Measurements from ENCODE around the gene SDHB. TPM values are rescaled to one million over a fixed set of nuclear protein-coding genes. Genes with fewer than 3 reads are reported as not detected.
A peak's percentile ranks its signal among the peaks of the same experiment; 100 is the strongest.

SDHB gene
- polyA plus RNA-seq, 1 donor (not counting 4 experiments of a cell fraction or from before 2014, with no cell fraction given): 228 TPM

DNA sequence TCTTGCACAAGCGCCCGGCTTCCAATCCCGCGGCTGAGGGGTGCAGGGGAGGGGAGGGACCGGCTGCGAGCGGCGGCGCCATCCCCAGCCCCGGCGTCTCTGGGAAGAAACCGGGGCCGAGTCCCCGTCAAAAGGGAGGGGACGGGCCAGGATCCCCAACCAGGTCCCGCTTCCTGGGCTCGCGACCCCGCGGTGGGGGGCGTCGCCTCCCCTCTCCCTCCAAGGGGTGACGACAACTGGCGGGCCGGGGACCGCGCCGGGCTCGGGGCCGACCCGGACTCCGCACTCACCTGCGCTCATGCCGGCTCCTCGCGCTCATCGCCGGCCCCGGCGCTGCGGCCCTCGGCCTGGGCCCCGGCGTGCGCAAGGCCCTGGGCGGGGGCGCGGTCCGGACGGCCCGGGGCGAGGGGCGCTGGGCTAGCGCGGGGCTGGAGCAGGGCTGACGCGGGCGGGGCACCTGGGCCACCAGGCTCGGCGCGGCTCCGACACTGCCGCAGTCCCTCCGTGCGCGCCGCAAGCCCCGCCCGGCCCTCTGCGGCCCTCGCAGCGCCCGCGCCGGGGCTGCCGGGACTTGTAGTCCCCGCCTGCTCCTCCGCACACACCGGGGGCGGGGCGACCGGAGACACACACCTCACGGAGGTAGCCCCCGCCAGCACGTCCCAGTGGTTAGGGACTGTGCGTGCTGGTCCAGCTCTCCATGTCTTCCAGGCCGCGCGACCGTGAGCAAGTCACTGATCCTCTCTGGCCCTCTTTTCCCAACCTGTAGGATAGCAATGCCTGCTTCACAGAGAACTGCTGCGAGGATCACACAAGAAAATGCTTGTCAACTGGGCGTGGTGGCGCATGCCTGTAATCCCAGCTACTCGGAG, 42.2 kb downstream of the SDHB start, which contains the start of gene ATP13A2:
ATP13A2 (minus strand) TSS at position 490 of the 869 bp plus-strand sequence; CDS start at position 300, 190 bp downstream.
- Histone ChIP-seq H2AFZ (ENCODE audit: control insufficient read depth, low read length) (peak within 1 kb of the TSS; percentile 96), H3K27ac (ENCODE audit: control insufficient read depth, insufficient read depth, low read length) (peak within 1 kb of the TSS; percentile 6), H3K9ac (ENCODE audit: control insufficient read depth, extremely low read depth, insufficient read depth, low read length) (peak within 1 kb of the TSS; percentile 65), H3K27me3 (ENCODE audit: control insufficient read depth, extremely low read depth, insufficient read depth, low read length) (no peaks in the 10 kb centered on the region), H3K9me1 (ENCODE audit: control insufficient read depth, extremely low read depth, insufficient read depth, low read length) (peaks cover 2% of the 10 kb centered on the region), H3K4me1 (ENCODE audit: control insufficient read depth, extremely low read depth, insufficient read depth, low read length) (peaks cover 33% of the 10 kb centered on the region), H3K36me3 (ENCODE audit: control insufficient read depth in 2 of 2, extremely low read depth in 1 of 2, insufficient read depth in 2 of 2, low read length in 2 of 2) (peaks cover 2 to 4% of the 10 kb centered on the region in 2 experiments), H4K20me1 (ENCODE audit: control insufficient read depth, extremely low read depth, insufficient read depth, low read length) (peaks cover 7% of the 10 kb centered on the region), H3K4me3 (ENCODE audit: control insufficient read depth in 2 of 3, extremely low read depth in 1 of 3, insufficient read depth in 2 of 3, low read depth in 1 of 3, low read length in 3 of 3) (peak within 1 kb of the TSS; percentile 78 to 84 (median 80)), H3K4me2 (ENCODE audit: control insufficient read depth, extremely low read depth, insufficient read depth, low read depth, low read length) (peak within 1 kb of the TSS; percentile 91), H3K9me3 (ENCODE audit: control insufficient read depth, low read depth, low read length) (no peaks in the 10 kb centered on the region), H3K79me2 (ENCODE audit: control insufficient read depth, insufficient read depth, low read length) (peaks cover 18% of the 10 kb centered on the region)
- TF ChIP-seq EZH2 (IDR thresholded peaks at IDR 0.05; ENCODE audit: low read length): no peak
- dilution Hi-C loops (cut with MboI; ENCODE audit: extremely low pct_ligation_motif_present, low sequenced_read_pairs): no loop called here
- peak; percentile 30 for DNase-seq (ENCODE audit: low read depth, low spot score)
- no peak for FAIRE-seq

GRCh38 chr1:17011092-17011438, 42.8 kb downstream of the SDHB start:
- Histone ChIP-seq H3K79me2 (ENCODE audit: control insufficient read depth, insufficient read depth, low read length) (peaks cover 18% of the 10 kb centered on the region), H3K9me3 (ENCODE audit: control insufficient read depth, low read depth, low read length) (no peaks in the 10 kb centered on the region), H3K27me3 (ENCODE audit: control insufficient read depth, extremely low read depth, insufficient read depth, low read length) (no peaks in the 10 kb centered on the region), H3K4me3 (ENCODE audit: control insufficient read depth in 2 of 3, extremely low read depth in 1 of 3, insufficient read depth in 2 of 3, low read depth in 1 of 3, low read length in 3 of 3) (peak overlapping the region; percentile 78 to 84 (median 80)), H3K9ac (ENCODE audit: control insufficient read depth, extremely low read depth, insufficient read depth, low read length) (peak overlapping the region; percentile 65), H3K36me3 (ENCODE audit: control insufficient read depth in 2 of 2, extremely low read depth in 1 of 2, insufficient read depth in 2 of 2, low read length in 2 of 2) (peaks cover 2 to 7% of the 10 kb centered on the region in 2 experiments), H3K4me1 (ENCODE audit: control insufficient read depth, extremely low read depth, insufficient read depth, low read length) (peaks cover 28% of the 10 kb centered on the region), H3K27ac (ENCODE audit: control insufficient read depth, insufficient read depth, low read length) (peak overlapping the region; percentile 6), H2AFZ (ENCODE audit: control insufficient read depth, low read length) (peak overlapping the region; percentile 47), H4K20me1 (ENCODE audit: control insufficient read depth, extremely low read depth, insufficient read depth, low read length) (peaks cover 7% of the 10 kb centered on the region), H3K4me2 (ENCODE audit: control insufficient read depth, extremely low read depth, insufficient read depth, low read depth, low read length) (peak overlapping the region; percentile 84), H3K9me1 (ENCODE audit: control insufficient read depth, extremely low read depth, insufficient read depth, low read length) (peaks cover 2% of the 10 kb centered on the region)
- dilution Hi-C loops (cut with MboI; ENCODE audit: extremely low pct_ligation_motif_present, low sequenced_read_pairs): no loop called here
- no peak for DNase-seq (ENCODE audit: low read depth, low spot score)
- FAIRE-seq: no peak
- no peak for TF ChIP-seq EZH2 (IDR thresholded peaks at IDR 0.05; ENCODE audit: low read length)
- TF ChIP-seq, protein P1, sequence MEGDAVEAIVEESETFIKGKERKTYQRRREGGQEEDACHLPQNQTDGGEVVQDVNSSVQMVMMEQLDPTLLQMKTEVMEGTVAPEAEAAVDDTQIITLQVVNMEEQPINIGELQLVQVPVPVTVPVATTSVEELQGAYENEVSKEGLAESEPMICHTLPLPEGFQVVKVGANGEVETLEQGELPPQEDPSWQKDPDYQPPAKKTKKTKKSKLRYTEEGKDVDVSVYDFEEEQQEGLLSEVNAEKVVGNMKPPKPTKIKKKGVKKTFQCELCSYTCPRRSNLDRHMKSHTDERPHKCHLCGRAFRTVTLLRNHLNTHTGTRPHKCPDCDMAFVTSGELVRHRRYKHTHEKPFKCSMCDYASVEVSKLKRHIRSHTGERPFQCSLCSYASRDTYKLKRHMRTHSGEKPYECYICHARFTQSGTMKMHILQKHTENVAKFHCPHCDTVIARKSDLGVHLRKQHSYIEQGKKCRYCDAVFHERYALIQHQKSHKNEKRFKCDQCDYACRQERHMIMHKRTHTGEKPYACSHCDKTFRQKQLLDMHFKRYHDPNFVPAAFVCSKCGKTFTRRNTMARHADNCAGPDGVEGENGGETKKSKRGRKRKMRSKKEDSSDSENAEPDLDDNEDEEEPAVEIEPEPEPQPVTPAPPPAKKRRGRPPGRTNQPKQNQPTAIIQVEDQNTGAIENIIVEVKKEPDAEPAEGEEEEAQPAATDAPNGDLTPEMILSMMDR (optimal IDR thresholded peaks at IDR 0.05 in 1 of 3, IDR thresholded peaks at IDR 0.05 in 1 of 3, conservative IDR thresholded peaks at IDR 0.05 in 1 of 3; ENCODE audit: extremely low read depth in 1 of 3, insufficient read depth in 2 of 3, low read length in 3 of 3): peak in 1 of 3 experiments; percentile 1

All from keratinocyte (primary cell).